ENCODE measurements around the gene LRRD1.

LRRD1 gene

DNA sequence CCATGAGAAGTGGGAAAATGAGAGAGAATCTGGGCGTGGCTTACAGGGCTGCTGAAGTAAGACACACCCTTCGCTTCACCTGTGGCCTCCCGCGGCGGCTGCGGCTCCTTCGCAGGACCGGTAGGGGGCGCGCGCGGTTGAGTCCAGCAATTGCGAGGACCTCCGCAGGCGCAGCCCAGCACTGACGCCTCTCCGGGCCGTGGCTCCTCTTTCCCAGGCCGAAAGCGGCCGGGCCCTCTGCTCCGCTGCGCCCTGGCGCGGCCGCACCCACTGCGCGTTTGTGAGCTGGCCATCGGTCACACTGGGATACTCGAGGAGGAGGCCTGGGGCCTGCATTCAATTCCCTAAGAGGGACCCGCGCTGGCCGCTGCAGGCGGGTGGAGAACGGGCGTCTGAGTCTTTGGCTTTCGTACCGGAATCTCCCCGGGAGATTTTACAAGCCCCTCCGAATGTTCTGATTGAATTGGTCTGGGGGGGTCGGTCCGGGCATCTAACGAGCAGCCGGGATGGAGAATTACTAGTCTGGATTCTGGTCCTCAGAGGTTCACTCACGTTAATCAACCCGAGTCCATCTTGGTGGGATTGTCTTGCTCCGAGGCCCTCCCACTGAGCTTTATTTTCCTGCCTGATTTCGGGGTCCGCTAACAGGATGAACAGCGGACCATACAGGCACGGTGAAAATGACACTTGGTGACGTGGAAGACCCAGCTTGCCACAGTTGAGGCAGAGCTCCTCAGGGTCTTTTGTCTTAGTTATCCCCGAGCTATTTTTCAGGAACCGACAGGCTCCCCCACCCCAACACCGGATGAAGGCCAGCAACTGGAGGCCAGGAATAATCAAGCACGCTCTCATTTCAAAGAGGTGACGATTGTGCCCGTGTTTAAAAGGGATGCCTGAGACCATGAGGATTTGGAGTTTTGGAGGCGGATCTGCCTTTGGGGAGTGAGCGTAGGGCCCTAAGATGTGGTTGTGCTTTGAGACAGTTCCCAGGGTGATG is at the start of gene LRRD1 (continued):
- no peak for TF ChIP-seq SALL2 (tag by site-specific recombination; IDR thresholded peaks at IDR 0.05; ENCODE audit: borderline replicate concordance)
- no peak for TF ChIP-seq ZNF23 (tag by site-specific recombination; IDR thresholded peaks at IDR 0.05; ENCODE audit: borderline replicate concordance)
- no peak for TF ChIP-seq ZNF404 (tag by site-specific recombination; IDR thresholded peaks at IDR 0.05)
- no peak for TF ChIP-seq BCL11A (tag by site-specific recombination; IDR thresholded peaks at IDR 0.05; ENCODE audit: low read depth)
- TF ChIP-seq, protein P1, sequence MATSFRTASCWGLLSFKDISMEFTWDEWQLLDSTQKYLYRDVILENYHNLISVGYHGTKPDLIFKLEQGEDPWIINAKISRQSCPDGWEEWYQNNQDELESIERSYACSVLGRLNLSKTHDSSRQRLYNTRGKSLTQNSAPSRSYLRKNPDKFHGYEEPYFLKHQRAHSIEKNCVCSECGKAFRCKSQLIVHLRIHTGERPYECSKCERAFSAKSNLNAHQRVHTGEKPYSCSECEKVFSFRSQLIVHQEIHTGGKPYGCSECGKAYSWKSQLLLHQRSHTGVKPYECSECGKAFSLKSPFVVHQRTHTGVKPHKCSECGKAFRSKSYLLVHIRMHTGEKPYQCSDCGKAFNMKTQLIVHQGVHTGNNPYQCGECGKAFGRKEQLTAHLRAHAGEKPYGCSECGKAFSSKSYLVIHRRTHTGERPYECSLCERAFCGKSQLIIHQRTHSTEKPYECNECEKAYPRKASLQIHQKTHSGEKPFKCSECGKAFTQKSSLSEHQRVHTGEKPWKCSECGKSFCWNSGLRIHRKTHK (tag by site-specific recombination; IDR thresholded peaks at IDR 0.05), result no peak
- TF ChIP-seq ZNF624 (tag by site-specific recombination; IDR thresholded peaks at IDR 0.05), result no peak
- TF ChIP-seq MZF1 (tag by site-specific recombination; IDR thresholded peaks at IDR 0.05; ENCODE audit: borderline replicate concordance), result no peak
- TF ChIP-seq, protein P2, sequence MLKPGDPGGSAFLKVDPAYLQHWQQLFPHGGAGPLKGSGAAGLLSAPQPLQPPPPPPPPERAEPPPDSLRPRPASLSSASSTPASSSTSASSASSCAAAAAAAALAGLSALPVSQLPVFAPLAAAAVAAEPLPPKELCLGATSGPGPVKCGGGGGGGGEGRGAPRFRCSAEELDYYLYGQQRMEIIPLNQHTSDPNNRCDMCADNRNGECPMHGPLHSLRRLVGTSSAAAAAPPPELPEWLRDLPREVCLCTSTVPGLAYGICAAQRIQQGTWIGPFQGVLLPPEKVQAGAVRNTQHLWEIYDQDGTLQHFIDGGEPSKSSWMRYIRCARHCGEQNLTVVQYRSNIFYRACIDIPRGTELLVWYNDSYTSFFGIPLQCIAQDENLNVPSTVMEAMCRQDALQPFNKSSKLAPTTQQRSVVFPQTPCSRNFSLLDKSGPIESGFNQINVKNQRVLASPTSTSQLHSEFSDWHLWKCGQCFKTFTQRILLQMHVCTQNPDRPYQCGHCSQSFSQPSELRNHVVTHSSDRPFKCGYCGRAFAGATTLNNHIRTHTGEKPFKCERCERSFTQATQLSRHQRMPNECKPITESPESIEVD (tag by site-specific recombination; IDR thresholded peaks at IDR 0.05), result no peak
- TF ChIP-seq ZNF221 (tag by site-specific recombination; IDR thresholded peaks at IDR 0.05; ENCODE audit: borderline replicate concordance), result no peak
- TF ChIP-seq ZNF837 (tag by site-specific recombination; IDR thresholded peaks at IDR 0.05), result no peak
- TF ChIP-seq, protein P3, sequence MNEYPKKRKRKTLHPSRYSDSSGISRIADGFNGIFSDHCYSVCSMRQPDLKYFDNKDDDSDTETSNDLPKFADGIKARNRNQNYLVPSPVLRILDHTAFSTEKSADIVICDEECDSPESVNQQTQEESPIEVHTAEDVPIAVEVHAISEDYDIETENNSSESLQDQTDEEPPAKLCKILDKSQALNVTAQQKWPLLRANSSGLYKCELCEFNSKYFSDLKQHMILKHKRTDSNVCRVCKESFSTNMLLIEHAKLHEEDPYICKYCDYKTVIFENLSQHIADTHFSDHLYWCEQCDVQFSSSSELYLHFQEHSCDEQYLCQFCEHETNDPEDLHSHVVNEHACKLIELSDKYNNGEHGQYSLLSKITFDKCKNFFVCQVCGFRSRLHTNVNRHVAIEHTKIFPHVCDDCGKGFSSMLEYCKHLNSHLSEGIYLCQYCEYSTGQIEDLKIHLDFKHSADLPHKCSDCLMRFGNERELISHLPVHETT (tag by site-specific recombination; IDR thresholded peaks at IDR 0.05), result no peak
- no peak for TF ChIP-seq TCF7L2 (IDR thresholded peaks at IDR 0.05; ENCODE audit: borderline replicate concordance, low read depth, low read length)
- TF ChIP-seq ZNF501 (tag by site-specific recombination; IDR thresholded peaks at IDR 0.05), result peak; percentile 52; the same call in 1 of the 2 replicates
- no peak for TF ChIP-seq ZNF510 (tag by site-specific recombination; IDR thresholded peaks at IDR 0.05; ENCODE audit: insufficient replicate concordance)
- TF ChIP-seq, protein P4, sequence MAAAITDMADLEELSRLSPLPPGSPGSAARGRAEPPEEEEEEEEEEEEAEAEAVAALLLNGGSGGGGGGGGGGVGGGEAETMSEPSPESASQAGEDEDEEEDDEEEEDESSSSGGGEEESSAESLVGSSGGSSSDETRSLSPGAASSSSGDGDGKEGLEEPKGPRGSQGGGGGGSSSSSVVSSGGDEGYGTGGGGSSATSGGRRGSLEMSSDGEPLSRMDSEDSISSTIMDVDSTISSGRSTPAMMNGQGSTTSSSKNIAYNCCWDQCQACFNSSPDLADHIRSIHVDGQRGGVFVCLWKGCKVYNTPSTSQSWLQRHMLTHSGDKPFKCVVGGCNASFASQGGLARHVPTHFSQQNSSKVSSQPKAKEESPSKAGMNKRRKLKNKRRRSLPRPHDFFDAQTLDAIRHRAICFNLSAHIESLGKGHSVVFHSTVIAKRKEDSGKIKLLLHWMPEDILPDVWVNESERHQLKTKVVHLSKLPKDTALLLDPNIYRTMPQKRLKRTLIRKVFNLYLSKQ (tag by site-specific recombination; IDR thresholded peaks at IDR 0.05; ENCODE audit: borderline replicate concordance), result no peak
- no peak for TF ChIP-seq HOXD13 (CRISPR knock-in tag; IDR thresholded peaks at IDR 0.05; ENCODE audit: borderline replicate concordance)
- TF ChIP-seq ZNF140 (tag by site-specific recombination; IDR thresholded peaks at IDR 0.05), result peak; percentile 28; the same call in 1 of the 2 replicates
- no peak for TF ChIP-seq ZNF394 (tag by site-specific recombination; IDR thresholded peaks at IDR 0.05; ENCODE audit: borderline replicate concordance)
- TF ChIP-seq ZNF521 (tag by site-specific recombination; IDR thresholded peaks at IDR 0.05), result no peak
- TF ChIP-seq, protein P5, sequence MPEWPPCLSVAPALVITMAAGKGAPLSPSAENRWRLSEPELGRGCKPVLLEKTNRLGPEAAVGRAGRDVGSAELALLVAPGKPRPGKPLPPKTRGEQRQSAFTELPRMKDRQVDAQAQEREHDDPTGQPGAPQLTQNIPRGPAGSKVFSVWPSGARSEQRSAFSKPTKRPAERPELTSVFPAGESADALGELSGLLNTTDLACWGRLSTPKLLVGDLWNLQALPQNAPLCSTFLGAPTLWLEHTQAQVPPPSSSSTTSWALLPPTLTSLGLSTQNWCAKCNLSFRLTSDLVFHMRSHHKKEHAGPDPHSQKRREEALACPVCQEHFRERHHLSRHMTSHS (tag by site-specific recombination; IDR thresholded peaks at IDR 0.05), result no peak
- TF ChIP-seq ZNF391 (tag by site-specific recombination; IDR thresholded peaks at IDR 0.05; ENCODE audit: borderline replicate concordance, low read depth), result no peak
- TF ChIP-seq ZSCAN23 (tag by site-specific recombination; IDR thresholded peaks at IDR 0.05), result no peak
- TF ChIP-seq YY1 (tag by site-specific recombination; IDR thresholded peaks at IDR 0.05), result no peak
- no peak for TF ChIP-seq ZNF792 (tag by site-specific recombination; IDR thresholded peaks at IDR 0.05)
- TF ChIP-seq PRDM1 (tag by site-specific recombination; IDR thresholded peaks at IDR 0.05), result no peak
- no peak for TF ChIP-seq ZNF133 (tag by site-specific recombination; IDR thresholded peaks at IDR 0.05)
- 0 out of 2 replicates have a peak, but pooled peaks have one; percentile 23 for TF ChIP-seq ZNF324 (tag by site-specific recombination; IDR thresholded peaks at IDR 0.05)
- TF ChIP-seq GLI4 (tag by site-specific recombination; IDR thresholded peaks at IDR 0.05), result no peak
- TF ChIP-seq EGR2 (tag by site-specific recombination; IDR thresholded peaks at IDR 0.05; ENCODE audit: low read depth), result no peak
- TF ChIP-seq, protein P6, sequence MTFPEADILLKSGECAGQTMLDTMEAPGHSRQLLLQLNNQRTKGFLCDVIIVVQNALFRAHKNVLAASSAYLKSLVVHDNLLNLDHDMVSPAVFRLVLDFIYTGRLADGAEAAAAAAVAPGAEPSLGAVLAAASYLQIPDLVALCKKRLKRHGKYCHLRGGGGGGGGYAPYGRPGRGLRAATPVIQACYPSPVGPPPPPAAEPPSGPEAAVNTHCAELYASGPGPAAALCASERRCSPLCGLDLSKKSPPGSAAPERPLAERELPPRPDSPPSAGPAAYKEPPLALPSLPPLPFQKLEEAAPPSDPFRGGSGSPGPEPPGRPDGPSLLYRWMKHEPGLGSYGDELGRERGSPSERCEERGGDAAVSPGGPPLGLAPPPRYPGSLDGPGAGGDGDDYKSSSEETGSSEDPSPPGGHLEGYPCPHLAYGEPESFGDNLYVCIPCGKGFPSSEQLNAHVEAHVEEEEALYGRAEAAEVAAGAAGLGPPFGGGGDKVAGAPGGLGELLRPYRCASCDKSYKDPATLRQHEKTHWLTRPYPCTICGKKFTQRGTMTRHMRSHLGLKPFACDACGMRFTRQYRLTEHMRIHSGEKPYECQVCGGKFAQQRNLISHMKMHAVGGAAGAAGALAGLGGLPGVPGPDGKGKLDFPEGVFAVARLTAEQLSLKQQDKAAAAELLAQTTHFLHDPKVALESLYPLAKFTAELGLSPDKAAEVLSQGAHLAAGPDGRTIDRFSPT (tag by site-specific recombination; IDR thresholded peaks at IDR 0.05), result no peak
